Measurements from ENCODE around the gene PRKAG1.

The PRKAG1 gene

DNA sequence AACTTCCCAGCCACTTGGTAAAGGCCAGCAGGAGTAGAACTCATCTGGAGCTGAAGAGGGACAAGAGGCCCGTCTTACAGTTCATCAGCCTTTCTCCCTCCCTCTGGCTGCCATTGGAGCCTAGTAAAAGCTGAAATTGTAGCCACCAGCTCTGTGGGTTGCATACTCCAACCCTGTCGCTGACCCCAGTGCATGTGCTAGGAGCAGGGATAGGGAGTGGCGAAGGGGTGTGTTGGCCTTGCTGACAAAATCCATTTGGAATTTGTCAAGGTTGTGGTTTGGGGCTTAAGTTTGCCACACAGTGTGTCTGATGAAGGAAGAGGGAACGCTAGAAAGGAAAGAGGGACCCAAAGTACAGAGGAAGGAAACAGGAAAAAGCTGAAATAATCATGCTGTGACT is 57.2 kb downstream of the PRKAG1 start:
- DNase-seq, result no peak

DNA sequence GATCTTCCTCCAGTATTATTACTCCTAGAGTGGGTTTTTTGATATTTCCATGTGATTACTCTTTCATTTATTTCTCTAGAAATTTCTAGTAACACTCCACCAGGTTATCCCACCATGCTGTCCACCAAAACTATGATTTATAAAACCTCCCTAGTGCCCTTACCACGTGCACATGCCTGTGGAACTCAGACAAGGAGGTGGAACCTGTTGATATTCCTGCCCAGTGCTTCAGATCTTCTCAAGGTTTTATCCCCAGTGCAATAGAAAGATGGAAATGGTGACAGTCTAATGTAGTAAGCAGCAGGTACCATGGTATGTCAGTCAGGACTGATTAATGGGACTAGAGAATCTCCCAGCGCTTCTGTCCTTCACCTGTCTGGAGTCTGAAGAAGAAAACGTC is 57.7 kb downstream of the PRKAG1 start:
- no peak for DNase-seq

DNA sequence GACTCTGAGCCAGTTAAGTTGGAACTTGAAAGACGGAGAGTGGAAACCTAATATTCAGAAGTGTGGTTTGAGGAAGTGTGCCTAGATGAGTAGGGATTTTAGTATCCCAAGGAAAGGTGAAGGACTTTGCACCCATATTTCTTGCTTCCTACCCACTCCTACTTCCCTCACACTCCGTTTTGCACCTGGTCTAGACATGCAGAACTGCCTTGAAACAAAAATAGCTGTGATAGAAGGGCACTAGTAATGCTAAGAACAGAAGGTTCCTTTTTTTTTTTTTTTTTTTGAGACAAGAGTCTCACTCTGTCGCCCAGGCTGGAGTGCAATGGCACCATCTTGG is 60.6 kb downstream of the PRKAG1 start:
- no peak for DNase-seq

DNA sequence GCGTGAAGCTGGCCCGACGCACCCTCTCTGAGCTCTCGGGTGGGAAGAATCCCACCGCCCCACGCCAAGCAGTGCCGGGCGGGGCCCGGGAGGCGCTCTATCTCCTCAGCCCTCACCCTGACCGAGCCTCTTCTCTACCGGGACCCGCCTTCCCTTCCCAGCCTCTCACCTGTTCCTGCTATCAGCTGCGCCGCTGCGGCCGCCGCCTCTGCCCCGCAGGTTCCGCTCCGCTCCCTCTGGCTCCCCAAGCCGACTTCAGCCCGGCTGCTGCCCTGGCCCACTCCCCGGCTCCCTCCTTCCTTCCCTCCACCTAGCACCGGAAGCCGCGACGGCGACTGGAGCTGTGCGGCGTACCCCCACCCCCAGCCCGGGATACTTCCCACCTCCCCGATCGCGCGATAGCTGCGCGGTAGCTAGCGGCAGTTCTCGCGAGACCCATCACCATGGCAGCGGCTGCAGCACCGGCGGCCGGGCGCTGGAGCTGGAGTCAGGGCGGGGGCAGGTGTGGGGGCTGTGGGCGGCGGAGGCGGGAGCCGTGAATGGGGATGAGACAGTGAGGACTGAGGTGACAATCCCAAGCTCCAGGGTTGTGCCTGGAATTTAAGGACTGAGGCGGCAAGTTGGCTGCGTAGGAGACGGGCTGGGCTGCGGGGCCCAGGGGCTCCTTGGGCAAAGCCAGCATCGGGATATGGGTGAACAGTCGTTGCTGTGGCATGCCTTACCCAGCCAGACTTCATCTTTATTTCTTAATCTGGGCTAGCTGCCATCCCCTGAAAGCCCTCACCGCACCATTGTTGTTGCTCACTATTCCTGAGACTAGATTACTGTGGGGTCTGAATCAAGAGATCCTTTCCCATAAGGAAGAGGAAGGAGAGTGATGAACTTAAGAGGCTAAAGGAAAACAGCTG is 61.2 kb downstream of the PRKAG1 start, which contains the start of gene ARF3:
ARF3 (minus strand) TSS at position 347 of the 908 bp plus-strand sequence. CDS start 16,392 bp downstream, outside the sequence.
- DNase-seq, result peak; percentile 93

DNA sequence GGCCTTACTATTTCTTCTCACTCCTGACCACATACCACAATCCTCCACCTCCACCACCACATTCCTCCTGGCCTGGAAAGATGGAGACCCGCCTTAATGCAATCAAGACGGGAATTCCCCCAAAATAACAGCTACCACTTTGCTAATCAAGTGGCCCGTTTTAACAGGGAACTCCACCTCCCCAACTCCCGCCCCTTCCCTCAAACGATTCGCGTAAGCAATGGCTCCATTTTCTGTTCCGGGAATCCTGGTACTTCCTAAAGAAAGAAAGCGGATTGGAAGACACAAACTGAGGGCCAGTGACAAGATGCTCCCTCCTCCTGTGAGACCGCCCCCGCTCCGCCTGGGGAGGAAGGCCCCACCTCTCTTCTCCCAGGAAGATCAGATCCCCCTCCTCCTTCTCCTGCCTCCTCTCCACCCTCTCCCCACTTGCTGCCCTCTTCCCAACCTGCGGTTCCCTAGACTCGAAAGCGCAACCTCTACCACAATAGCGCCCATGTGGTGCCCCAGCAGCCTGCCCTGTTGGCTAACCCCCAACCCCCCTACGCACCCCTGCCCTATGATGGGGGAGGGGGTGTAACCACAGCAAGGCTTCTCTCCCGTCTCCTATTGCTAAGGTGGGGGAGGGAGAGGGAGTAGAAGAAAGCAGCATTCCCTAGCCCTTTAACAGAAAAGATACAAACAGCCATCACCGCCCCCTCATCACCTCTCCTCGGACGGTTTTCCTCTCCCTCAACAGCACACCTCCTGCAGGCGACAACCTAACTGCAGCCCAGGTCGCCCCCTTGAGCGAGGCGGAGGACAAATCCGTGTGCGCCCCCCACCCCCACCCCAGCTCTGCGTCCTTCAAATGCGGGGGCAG is 62.1 kb downstream of the PRKAG1 start:
- peak; percentile 57 for DNase-seq

DNA sequence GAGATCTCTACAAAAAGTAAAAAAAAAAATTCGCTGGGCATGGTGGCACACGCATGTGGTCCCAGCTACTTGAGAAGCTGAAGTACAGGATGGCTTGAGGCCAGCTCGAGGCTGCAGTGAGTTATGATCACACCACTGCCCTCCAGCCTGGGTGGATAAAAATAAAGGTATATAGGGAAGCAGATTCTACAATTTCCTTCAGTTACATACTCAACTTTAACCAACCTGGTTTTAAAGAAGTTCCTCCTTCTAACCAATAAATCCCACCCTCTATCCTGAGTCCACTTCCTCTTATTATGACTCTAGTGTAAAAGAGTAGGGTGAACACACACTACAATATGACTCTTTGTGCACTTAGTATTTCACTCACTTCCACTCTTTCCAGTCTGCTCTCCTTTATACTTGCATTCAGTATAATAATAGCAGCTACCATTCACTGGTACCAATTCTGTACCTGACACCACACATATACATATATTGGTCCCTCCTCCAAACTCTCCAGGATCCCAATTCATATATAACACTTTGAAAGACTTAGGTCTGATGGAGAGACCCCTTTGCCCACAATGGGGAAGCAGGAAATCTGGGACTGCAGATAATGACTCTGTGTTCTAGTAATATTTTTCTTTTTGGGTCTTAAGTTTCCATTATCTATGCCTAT is 63.6 kb downstream of the PRKAG1 start:
- no peak for DNase-seq

DNA sequence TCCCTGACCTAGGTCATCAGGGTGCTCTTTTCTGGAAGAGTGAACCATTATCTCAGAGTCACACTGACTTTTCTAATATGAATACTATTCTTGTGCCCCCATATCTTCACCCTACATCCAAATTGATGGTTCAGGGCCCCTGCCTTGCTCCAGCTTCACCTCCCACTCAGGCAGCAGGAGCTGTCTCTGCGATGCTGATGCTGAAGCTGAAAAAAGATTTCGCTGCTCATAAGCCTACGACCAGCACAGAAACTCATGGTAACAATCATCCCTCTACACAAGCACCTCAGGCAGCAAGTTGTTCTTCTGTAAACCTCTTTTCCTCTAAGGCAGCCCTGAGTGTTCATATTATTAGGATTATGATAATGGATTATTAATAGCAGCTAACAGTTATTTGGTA is 64.5 kb downstream of the PRKAG1 start:
- no peak for DNase-seq

DNA sequence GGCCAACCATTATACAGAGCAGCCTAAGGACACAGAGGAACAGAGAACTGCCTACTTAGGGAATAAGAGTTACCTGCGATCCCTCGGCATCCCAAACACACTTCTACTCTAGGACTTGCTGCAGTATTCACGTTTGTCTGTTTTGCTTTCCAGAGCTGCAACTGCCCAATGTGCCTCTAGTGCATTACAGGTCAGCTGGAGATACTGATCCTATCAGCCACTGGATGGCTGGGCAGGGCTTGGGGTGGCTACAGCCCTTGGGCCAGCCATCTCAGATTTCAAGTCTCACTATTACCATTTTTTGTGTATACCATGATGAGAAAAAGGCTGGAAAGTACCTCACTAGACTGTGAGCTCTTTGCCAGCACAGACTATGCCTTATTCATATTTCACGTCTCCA is 65.9 kb downstream of the PRKAG1 start:
- DNase-seq, result no peak
